Anterior cingulate cortex (tissue), 58 donors: Measurements from ENCODE around the gene LGALS1.
A peak's percentile ranks its signal among the peaks of the same experiment; 100 is the strongest.
"Not testable (repeated sequence)": the region's sequence is repeated elsewhere in the genome, so short reads cannot be mapped to it uniquely, and the experiment has no call there.

Experiments
- DNase-seq, 58 donors: peaks; one replicate each; lab custom pipeline; 2025; lab: John Stamatoyannopoulos, UW

LGALS1 gene

DNA sequence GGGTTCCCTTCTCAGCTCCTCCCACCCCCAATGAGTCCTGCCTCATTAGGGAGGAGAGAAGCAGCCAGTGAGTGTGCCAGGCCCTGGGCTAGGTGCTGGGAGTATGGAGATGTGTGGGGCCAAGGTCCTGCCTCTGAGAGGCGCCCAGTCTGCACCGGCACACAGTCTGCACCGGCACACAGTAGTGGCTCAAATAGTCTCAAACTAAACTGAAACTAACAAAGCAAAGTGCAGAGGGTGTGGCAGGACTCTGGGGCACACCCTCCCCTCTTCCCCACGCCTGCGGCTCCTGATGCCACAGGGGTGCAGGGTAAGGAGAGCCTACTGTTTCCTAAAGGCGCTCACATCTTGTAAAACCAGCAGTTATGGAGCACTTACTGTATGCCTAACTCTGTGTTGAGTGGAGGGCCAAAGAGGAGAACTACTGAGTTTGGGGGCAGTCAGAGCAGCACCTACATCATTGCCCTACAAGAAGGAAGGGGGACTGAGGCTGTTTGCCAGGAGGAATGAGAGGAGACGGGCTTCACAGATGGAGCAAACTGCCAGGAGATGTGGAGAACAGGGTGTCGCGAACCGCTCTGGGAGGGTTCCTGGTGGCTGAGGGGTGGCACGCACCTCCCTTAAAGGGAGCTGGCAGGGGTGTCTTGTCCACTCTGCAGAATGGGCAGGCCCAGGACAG, 36.9 kb upstream of the LGALS1 start:
- DNase-seq = no peak

DNA sequence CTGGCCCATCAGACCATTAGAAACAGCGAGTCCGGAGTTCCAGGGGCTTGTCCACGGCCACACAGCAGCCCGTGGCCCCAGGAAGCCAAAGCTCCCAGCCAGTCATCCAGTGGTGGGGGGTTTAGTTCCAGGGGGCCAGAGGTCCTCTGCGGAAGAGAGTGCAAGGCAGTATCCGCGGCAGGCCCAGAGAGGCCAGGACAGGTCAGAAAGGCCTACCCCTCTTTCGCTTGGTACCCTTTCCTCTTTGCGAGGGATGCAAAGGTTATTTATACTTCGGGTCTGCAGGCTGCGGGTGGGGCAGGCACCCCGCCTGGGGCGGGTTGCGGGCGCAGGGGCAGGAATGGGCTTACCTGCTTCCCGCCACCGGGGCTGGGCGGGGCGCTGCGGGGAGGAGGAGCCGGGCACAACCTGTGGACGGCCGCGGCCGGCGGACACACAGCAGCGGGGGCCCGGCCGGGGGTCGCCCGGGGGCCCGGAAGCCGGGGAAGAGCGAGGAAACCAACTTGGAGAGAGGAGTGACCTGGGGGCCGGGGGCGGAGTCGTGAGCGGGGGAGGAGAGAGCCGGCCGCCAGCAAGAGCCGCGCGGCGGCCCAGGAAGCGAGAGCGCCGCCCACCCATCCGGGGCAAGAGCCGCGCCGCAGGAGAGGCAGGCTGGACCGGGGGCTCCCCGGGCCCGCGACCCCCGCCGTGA, 36.2 kb upstream of the LGALS1 start, which contains the start of gene SH3BP1:
Gene SH3BP1, plus strand, starts transcription at position 600 of the 691 bp plus-strand sequence. CDS start 119 bp downstream, outside the sequence.
- peak in 1 of 58 donors; percentile 68 for DNase-seq

DNA sequence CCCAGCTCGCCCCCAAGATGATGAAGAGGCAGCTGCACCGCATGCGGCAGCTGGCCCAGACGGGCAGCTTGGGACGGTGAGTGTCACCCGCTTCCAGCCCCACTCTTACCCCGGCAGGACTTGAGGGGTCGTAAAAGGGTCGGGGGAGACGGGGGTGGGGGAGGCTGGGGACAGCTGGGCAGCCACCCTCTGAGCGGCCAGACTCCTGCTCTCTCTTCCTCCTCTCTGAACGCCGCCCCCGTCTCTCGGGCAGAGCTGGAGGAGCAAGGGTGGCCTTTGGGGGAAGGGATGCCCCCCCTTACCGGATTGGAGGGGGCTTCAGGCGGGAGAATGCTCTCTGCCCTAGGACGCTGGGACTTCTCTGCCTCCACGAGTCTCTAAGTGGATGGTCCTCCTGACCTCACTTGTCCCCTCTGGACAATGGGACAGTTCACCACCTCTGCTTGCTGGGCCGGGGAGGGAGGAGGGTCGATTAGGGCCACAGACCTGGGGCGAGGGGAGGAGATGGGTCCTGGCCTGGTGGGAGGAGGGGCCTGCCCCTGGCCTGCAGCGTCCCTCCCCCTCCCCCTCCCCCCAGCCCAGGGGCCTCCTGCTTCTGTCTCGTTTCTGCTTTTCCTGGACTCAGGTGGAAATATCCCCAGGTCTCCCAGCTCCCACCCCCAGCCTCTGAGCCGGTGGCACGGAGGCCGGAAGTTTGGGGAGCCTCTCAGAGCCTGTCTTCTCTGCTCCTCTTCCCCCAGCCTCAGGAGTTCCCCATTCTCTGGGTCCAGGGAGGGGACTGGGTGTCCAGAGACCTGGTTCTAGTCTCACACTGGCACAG, 35.5 kb upstream of the LGALS1 start:
- DNase-seq = peak in 1 of 58 donors; percentile 68

DNA sequence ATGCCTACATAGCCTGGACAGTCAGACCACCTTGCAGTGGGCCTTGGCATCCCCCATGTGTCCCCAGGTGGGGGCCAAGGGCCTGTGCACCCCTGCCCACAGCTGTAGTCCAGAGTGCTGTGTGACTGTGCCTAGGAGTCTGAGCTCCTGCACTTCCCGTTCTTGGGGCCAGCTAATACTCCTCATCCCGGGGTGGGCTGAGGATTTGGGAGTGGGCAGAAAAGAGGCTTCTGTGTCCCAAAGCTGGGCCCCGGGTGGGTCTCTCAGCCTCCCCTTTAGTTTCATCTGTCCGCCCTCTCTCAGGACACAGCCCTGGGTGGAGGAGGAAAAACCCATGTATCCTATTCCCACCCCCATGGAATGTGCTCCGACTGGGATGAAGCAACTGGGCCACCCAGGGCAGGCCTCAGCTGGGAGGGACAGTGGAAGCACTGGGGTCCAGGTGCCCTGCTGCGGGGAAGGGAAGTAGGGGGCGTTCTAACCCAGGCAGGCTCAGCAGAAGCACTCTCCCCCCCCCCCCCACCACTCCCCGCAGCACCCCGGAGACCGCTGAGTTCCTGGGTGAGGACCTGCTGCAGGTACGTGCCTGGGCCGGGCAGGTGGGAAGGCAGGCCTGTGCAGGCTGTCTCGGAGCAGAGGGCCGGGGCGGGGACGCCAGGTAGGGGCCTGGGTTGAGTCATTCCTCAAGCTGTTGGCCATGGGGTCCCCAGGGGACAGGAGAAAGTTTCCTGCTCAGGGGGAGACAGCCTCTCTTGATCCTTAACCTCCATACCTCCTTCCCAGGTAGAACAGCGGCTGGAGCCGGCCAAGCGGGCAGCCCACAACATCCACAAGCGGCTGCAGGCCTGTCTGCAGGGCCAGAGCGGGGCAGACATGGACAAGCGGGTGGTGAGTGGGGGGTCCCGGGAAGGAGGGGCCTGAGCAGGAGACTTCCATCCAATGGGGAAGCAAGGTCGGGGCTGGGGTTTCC, 34.6 kb upstream of the LGALS1 start:
- DNase-seq = no peak

DNA sequence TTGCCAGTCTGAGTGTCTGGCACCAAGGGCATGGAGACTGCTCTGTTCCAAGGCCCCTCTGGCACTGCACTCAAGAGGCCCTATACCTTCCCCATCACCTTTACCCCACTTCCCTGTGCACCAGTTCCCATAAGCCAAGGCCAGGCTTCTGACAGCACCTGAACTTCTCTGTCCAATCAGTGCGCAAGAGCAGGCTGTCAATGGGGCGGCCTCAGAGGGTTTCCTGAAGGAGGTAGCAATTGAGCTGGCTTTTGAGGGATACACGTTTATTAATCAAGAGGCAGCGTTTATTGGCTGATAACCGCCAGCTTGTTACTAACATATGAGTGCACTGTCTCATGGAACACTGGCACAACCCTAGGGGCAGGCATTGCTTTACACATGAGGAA, 33.9 kb upstream of the LGALS1 start:
- no peak for DNase-seq

DNA sequence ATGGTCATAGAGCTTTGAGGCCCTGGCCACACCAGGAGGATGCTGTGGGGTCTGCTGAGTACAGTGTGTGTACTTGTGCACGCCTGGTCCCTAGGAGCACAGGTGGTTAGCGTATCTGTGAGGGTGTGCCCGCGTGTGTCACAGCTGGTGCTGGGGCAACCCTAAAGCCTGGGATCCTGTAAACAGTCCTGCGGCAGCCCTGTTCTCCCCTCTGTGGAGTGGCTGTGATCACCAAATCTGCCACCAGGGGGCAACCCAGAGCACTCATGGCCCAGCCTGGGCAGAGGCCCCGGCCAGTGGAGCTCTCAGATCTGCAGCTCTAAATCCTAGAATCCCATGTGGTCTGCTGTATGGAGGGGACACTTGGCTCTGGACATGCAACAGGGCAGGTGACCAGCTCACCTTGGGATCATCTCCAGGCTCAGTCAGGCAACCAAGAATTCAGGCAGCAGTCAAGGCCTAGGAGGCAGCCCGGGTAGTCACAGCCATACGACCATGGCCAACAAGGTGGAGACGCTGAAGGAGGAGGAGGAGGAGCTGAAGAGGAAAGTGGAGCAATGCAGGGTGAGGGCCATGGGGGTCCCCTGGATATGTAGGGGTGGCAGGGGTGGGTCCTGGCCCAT, 32.1 kb upstream of the LGALS1 start:
- DNase-seq = peak in 55 of 58 donors; percentile 22 to 90 (median 65)

DNA sequence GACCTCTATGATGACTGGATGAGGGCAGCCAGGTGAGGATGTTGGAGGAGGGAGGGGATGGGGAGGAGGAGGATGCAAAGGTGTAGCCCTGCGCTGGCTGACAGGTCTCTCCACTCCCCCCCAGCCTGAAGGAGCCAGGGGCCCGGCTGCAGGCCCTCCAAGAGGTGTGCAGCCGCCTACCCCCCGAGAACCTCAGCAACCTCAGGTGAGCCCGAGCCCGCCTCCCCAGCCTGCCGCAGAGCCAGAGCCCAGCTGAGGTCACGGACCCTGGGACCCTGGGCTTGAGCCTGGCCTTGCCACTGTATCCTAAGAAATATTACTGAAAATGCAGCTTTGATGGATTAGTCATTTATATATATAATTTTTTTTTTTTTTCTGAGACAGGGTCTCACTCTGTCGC, 28.1 kb upstream of the LGALS1 start:
- DNase-seq = no peak

DNA sequence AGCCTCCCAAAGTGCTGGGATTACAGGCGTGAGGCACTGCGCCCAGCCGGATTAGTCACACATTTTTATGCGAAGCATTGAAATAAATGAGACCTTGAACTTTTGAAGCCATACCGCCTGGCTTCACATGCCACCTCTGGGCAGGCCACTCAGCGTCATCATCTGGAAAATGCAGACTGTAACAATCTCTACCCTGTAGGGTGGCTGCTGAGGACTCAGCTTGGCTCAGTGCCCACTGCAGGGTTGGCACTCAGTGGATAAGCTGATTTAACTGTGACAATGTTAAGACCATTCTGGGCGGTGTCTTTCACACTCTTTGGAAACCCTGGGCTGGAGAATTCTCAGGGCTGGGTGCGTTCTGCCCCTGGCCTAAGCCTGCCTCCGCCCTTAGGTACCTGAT, 27.5 kb upstream of the LGALS1 start:
- DNase-seq = peak in 1 of 58 donors; percentile 19

DNA sequence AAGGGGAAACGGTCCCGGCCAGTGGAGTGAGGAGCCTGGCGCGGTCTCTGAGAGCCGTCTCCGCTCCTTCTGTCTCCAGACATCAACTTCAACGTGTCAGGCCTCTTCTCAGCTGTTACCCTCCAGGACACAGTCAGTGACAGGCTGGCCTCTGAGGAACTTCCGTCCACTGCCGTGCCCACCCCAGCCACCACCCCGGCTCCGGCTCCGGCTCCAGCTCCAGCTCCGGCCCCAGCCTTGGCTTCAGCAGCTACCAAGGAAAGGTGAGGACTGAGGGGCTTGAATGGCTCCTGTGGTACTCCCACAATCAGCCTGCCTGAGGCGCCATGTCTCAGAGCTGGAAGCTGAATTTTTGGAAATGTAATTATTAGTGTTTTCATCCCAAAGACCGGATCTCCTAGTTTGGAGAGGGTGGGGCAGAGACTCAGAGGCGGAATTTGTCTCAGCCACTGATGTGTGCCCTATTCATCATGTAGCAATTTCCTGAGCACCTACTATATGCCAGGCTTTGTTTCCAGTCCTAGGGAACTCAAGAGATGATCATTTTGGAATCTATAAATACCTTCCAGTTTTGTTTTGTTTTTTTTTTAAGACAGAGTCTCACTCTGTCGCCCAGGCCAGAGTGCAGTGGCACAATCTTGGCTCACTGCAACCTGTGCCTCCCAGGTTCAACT, 24.8 kb upstream of the LGALS1 start:
- no peak for DNase-seq

DNA sequence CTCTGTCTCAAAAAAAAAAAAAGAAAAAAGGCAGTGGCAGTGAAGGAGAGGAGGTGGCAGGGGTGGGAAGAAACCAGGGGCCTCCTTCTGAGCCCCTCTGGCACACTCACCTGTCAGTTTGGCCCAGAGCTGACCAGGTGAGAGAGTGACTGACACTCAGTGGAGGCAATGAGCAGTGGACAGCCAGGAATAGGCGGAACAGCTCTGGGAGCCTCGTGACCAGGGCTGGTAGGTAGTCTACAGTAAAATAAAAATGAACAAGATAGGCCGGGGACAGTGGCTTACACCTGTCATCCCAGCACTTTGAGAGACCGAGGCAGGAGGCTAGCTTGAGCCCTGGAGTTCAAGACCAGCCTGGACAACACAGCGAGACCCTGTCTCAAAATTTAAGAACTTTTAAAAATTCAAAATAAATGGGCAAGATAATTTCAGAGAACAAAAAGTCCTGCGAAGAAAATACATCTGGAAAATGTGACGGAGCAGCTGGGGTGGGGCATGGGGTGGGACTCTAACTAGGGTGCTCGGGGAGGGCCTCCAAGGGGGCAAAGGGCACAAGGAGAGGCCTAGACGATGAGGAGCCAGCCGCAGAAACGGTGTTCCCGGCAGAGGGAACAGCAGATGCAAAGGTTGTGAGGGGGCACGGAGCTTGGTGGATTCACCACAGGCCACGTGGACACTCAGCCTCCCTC, 20.7 kb upstream of the LGALS1 start:
- no peak for DNase-seq

DNA sequence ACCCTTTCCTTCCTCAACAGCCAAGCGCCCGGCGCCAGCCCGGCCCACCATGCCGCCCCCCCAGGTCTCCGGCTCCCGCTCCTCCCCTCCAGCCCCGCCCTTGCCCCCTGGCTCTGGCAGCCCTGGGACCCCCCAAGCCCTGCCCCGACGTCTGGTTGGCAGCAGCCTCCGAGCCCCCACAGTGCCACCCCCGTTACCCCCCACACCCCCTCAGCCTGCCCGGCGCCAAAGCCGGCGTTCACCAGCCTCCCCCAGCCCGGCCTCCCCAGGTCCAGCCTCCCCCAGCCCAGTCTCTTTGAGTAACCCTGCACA, 20.2 kb upstream of the LGALS1 start:
- no peak for DNase-seq

DNA sequence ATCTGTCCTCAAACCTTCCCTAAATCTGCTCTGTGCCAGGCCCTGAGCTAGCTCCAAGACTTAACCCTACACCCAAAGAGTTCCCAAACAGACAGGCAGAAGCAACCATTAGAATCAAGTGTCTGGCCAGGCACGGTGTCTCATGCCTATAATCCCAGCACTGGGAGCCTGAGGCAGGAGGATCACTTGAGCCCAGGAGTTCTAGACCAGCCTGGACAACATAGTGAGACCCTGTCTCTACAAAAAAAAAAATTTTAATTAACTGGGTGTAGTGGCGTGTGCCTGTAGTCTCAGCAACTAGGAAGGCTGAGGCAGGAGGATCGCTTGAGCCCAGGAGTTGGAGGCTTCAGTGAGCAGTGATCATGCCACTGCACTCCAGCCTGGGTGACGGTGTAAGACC, 18.9 kb upstream of the LGALS1 start:
- not testable (repeated sequence) for DNase-seq

DNA sequence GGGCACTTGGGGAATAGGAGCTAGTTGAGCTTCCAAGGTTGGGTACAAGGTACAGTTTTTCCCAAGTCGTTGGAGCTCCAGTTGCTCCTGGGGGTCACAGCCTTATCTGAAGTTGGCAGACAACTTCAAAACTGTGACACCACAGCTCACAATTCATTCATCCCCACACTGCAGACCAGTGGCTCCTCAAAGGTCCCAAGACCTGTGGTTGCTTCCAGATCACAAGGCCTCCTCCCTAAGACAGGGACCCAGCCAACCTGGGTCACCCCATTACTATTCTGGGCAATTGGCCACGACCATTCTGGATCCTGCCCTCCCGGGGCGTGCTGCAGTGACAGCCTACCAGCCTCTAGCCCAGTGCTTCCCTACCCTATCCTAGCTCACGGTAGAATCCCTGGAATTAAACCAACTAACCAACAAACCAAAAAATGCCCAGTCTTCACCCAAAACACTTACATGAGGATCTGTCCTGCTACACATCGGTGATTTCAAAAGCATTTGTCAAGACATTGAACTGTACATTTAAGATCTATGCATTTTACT, 17.8 kb upstream of the LGALS1 start:
- peak in 1 of 58 donors; percentile 26 for DNase-seq

DNA sequence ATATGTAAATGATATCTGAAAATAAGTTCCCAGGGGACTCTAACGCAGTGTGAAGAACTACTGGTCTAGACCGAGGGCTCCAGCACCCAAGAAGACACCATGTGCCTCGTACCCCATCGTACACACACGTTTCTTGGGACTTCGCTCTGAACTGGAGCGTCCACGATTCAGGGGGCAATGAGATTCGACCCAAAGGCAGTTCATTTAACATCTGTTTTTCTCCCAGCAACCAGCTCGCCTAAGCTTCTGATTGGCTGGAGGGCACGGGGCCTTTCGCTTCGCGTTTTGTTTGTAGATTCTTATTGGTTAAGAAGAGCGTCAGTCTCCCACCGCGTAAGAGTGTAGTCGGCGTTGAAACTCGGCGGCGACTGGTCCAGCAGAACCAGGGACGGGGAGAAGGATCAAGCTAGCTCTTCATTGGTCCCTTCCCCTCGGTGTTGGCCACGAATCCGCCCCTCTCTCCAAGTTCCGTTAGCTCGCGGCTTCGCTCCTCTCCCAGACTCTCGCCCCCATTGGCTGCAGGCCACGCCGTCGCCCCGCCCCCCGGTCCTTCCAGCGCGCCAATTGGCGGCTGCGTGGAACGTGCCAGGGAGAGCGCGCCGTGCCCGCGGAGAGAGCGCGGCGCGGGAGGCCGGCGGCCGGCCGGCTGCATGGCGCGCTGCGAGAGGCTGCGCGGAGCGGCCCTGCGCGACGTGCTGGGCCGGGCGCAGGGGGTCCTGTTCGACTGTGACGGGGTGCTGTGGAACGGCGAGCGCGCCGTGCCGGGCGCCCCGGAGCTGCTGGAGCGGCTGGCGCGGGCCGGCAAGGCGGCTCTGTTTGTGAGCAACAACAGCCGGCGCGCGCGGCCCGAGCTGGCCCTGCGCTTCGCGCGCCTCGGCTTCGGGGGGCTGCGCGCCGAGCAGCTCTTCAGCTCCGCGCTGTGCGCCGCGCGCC, 17.0 kb upstream of the LGALS1 start, which contains the start of gene PDXP:
Gene PDXP, plus strand, starts transcription at position 591 of the 933 bp plus-strand sequence. Its CDS starts 60 bp downstream, at position 651.
- peak; percentile 78 to 99 (median 98) for DNase-seq

DNA sequence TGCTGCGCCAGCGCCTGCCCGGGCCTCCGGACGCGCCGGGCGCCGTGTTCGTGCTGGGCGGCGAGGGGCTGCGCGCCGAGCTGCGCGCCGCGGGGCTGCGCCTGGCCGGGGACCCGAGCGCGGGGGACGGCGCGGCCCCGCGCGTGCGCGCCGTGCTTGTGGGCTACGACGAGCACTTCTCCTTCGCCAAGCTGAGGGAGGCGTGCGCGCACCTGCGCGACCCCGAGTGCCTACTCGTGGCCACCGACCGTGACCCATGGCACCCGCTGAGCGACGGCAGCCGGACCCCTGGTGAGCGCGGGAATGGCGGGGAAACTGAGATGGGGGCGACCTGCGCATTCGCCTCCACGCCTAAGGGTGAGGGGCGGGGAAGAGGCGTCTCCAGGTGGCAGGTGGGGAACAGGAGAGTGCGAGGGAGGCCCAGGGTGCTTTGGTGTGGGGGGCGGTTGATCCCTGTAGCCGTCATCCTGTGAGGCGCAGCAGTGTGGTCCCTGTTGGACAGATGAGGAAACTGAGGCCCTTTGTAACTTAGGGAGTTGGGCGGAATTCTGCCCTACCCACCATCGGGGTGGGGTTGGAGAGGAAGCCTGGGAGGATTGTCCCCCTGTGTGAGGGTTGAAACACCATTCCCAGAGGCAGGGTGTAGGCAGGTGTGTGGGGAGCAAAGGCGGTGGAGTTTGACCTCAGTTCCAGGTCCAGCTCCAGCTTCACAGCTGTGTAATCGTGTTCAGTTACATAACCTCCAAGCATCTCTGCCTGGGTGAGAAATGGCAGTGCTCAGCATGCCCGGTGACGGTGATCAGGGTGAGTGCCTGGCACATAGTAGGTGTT, 16.2 kb upstream of the LGALS1 start:
- peak in 9 of 58 donors; percentile 8 to 55 (median 32) for DNase-seq
